Endothelial cell of umbilical vein (primary cell): ENCODE results near the gene GUK1. TPM values are rescaled to one million over a fixed set of nuclear protein-coding genes. Genes with fewer than 3 reads are reported as not detected.

Source experiments
- BruUV-seq: library from RNA; stranded (reverse); fragments of 400-500 nt; replicated peaks from 2 replicates; lab custom pipeline; 2021; lab: Mats Ljungman, UMichigan
- CTCF ChIA-PET: fragments of 300-600, 350-600 bp; sonication (Branson Sonifier 250); formaldehyde crosslinking; loops from one replicate; lab custom pipeline; 2021; ENCODE audit warnings: antibody characterized with exemption, inconsistent platforms; lab: Charles Lee
- POLR2A ChIA-PET: fragments of 300-600, 350-600 bp; sonication (Branson Sonifier 250); formaldehyde crosslinking; loops from one replicate; lab custom pipeline; 2021; ENCODE audit warnings: antibody characterized with exemption, inconsistent platforms; lab: Charles Lee
- DNase-seq: peaks from one replicate; pipeline ENCODE4 v3.0.0-alpha.2; 2011; ENCODE audit warnings: low read depth, low spot score
- FAIRE-seq: peaks from 2 replicates; lab custom pipeline; 2011; peaks lifted over from hg19 to GRCh38; lab: Jason Lieb, UNC
- H2AFZ ChIP-seq: 2 replicates; pipeline ENCODE4 v1.6.0; 2012; ENCODE audit warnings: low read depth, low read length, control low read depth, inconsistent platforms
- H3K27ac ChIP-seq: 2 replicates; pipeline ENCODE4 v1.5.1; 2011; ENCODE audit warnings: low read depth, mild to moderate bottlenecking, control low read depth, low read length, moderate library complexity; ENCODE audit not compliant: insufficient read depth
- H3K27me3 ChIP-seq, 2 experiments: 2 replicates each; pipeline versions ENCODE4 v1.6.0 to v1.6.1; 2011; ENCODE audit warnings: low read length in 2 of 2, mixed read lengths in 1 of 2; ENCODE audit not compliant: control insufficient read depth in 2 of 2, insufficient read depth in 2 of 2
- H3K36me3 ChIP-seq, 2 experiments: 2 replicates in 1 of 2; 3 replicates in 1 of 2; pipeline ENCODE4 v1.5.1; 2011; ENCODE audit warnings: low read length in 2 of 2, mild to moderate bottlenecking in 1 of 2, moderate library complexity in 1 of 2; ENCODE audit not compliant: control insufficient read depth in 2 of 2, insufficient read depth in 2 of 2; ENCODE audit errors: extremely low read depth in 1 of 2
- H3K4me1 ChIP-seq: 3 replicates; pipeline ENCODE4 v1.5.1; 2011; ENCODE audit warnings: mild to moderate bottlenecking, low read length; ENCODE audit not compliant: control insufficient read depth, insufficient read depth; ENCODE audit errors: extremely low read depth
- H3K4me2 ChIP-seq: 2 replicates; pipeline ENCODE4 v1.6.1; 2011; ENCODE audit warnings: low read length, control low read depth, mixed read lengths; ENCODE audit not compliant: insufficient read depth
- H3K4me3 ChIP-seq, 3 experiments: fragments of 200-600 bp in 1 of 3; sonication (generic), shearing (Covaris generic) in 1 of 3; replicated peaks in 1 of 3; 2 replicates each; pipeline ENCODE4 v1.5.1; 2011 to 2016; ENCODE audit warnings: control low read depth in 3 of 3, low read length in 3 of 3, mild to moderate bottlenecking in 2 of 3, inconsistent platforms in 1 of 3, low read depth in 1 of 3, moderate library complexity in 1 of 3; ENCODE audit not compliant: insufficient read depth in 1 of 3
- H3K79me2 ChIP-seq: 2 replicates; pipeline ENCODE4 v1.6.0; 2012; ENCODE audit warnings: low read length, inconsistent platforms; ENCODE audit not compliant: control insufficient read depth, insufficient read depth
- H3K9ac ChIP-seq: replicated peaks from 2 replicates; pipeline ENCODE3; 2011; ENCODE audit warnings: low read length, control low read depth; ENCODE audit not compliant: insufficient read depth; ENCODE audit errors: extremely low read depth
- H3K9me1 ChIP-seq: replicated peaks from 3 replicates; pipeline ENCODE4 v1.6.0; 2011; ENCODE audit warnings: mild to moderate bottlenecking, low read length; ENCODE audit not compliant: control insufficient read depth, insufficient read depth; ENCODE audit errors: extremely low read depth
- H3K9me3 ChIP-seq: replicated peaks from 2 replicates; pipeline ENCODE4 v1.5.1; 2012; ENCODE audit warnings: low read length, inconsistent platforms; ENCODE audit not compliant: control insufficient read depth, insufficient read depth
- H4K20me1 ChIP-seq: replicated peaks from 2 replicates; pipeline ENCODE3; 2011; ENCODE audit warnings: mild to moderate bottlenecking, low read length; ENCODE audit not compliant: control insufficient read depth, insufficient read depth; ENCODE audit errors: extremely low read depth
- EZH2 ChIP-seq: IDR thresholded peaks from 2 replicates; pipeline ENCODE4 v1.6.1; 2012; ENCODE audit warnings: borderline replicate concordance, low read depth, mild to moderate bottlenecking, moderate library complexity, low read length, inconsistent platforms; ENCODE audit not compliant: severe bottlenecking
- FOS ChIP-seq: IDR thresholded peaks from 2 replicates; pipeline ENCODE4 v1.6.1; 2011; ENCODE audit warnings: mild to moderate bottlenecking, low read length, moderate library complexity, borderline replicate concordance; ENCODE audit not compliant: insufficient read depth
- POLR2A ChIP-seq: IDR thresholded peaks from 2 replicates; pipeline ENCODE4 v1.6.1; 2012; ENCODE audit warnings: low read depth, mild to moderate bottlenecking, control low read depth, low read length
- dilution Hi-C: fragments of 300-500 bp; cut with MboI; formaldehyde crosslinking; loops from one replicate; pipeline ENCODE4 v1.15.0; 2019; ENCODE audit warnings: low sequenced_read_pairs; ENCODE audit not compliant: extremely low pct_ligation_motif_present
- intact Hi-C: fragments of 100-400 bp; cut with micrococcal nuclease; formaldehyde crosslinking; loops from one replicate; pipeline ENCODE4 v1.10.0; 2022
- polyA plus RNA-seq, 4 experiments: library from polyadenylated mRNA; depleted of rRNA in 3 of 4; stranded (reverse) in 3 of 4; unstranded in 1 of 4; fragments of >200 nt; gene quantifications; 2 replicates each; pipeline versions ENCODE4 v1.2.1 to v1.2.3, GENCODE V29; 2011 to 2012; ENCODE audit warnings: missing spikeins in 1 of 4
- total RNA-seq: library from RNA; stranded (reverse); gene quantifications from 2 replicates; pipeline ENCODE4 v1.2.3, GENCODE V29; 2021

GUK1 gene
- total and polyA plus RNA-seq, 2 donors (not counting 3 experiments of a cell fraction or from before 2014, with no cell fraction given), result 239 to 742 TPM

DNA sequence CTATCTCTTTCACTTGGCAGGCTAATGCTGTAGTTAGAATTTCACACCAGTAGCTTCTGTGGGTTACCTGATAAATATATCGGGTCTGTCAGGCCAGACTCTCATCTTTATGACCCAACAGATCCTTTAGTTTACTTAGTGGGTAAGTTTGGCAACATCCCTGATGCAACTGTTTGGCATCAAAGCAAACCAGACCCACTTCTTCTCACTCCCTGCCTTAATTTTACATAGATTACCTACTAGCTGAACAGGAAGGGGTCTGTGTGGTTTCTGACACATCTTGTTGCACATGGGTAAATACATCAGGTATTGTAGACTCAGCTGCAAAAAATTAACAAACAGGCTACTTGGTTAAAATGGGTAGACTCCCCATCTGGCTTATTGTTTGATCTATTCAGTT, 3.2 kb upstream of the GUK1 start:
- POLR2A ChIA-PET, result no interaction called here
- peaks cover 18 to 26% of the 10 kb centered on the region in 2 experiments for H3K27me3 ChIP-seq
- H3K9me1 ChIP-seq, result no peaks in the 10 kb centered on the region
- DNase-seq, result no peak
- H3K4me2 ChIP-seq, result no peak overlapping the region
- BruUV-seq, result no TSS peak
- H4K20me1 ChIP-seq, result no peaks in the 10 kb centered on the region
- no peaks in the 10 kb centered on the region for H3K36me3 ChIP-seq
- peaks cover 8% of the 10 kb centered on the region for H3K4me1 ChIP-seq
- no peak for TF ChIP-seq FOS
- TF ChIP-seq EZH2, result peak; percentile 22
- no peak for FAIRE-seq
- H3K27ac ChIP-seq, result no peak overlapping the region
- dilution Hi-C loops (no loop called here), intact Hi-C loops (loop anchor here (10.0 kb wide), 1 partner anchor 138 kb away; no protein-coding TSS in a partner anchor)
- no peak overlapping the region for H3K4me3 ChIP-seq
- no peaks in the 10 kb centered on the region for H3K9me3 ChIP-seq
- CTCF ChIA-PET, result interaction anchor here (0.7 to 1.5 kb wide), 4 partner anchors 28 to 256 kb away, joined by 3 to 4 read pairs (median 3); partner anchors contain the start of gene IBA57
- H3K79me2 ChIP-seq, result peaks cover 14% of the 10 kb centered on the region
- no peak overlapping the region for H3K9ac ChIP-seq
- no peak overlapping the region for H2AFZ ChIP-seq

DNA sequence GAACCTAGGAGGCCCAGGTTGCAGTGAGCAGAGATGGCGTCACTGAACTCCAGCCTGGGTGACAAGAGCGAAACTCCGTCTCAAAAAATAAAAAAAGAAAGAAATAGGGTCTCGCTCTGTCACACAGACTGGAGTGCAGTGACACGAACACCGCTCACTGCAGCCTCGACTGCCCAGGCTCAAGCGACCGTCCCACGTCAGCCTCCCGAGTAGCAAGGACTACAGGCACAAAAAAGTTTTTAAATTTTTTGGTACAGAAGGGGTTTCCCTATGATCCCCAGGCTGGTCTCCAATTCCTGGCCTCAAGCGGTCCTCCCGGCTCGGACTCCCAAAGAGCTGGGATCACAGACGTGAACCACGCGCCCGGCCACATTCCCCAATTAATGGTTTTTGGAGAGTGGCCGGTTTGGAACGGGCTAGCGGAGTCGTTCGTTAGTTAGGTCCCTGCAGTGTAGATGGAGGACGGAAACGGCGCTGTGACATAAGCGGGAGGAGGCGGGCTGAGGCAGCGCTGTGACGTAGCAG, 611 bp upstream of the GUK1 start:
- no peaks in the 10 kb centered on the region for H3K36me3 ChIP-seq
- TF ChIP-seq POLR2A, result no peak
- BruUV-seq, result TSS peak; percentile 78
- dilution Hi-C loops, result no loop called here
- peak overlapping the region; percentile 6 to 77 (median 42) for H3K4me3 ChIP-seq
- H3K27me3 ChIP-seq, result peaks cover 18 to 26% of the 10 kb centered on the region in 2 experiments
- peaks cover 18% of the 10 kb centered on the region for H3K4me1 ChIP-seq
- H3K9me3 ChIP-seq, result no peaks in the 10 kb centered on the region
- CTCF ChIA-PET, result no interaction called here
- peak overlapping the region; percentile 35 for H3K27ac ChIP-seq
- POLR2A ChIA-PET, result no interaction called here
- peak overlapping the region; percentile 71 for H2AFZ ChIP-seq
- FAIRE-seq (no peak), DNase-seq (no peak)
- peaks cover 40% of the 10 kb centered on the region for H3K79me2 ChIP-seq
- intact Hi-C loops, result loop anchor here (10.0 kb wide), 1 partner anchor 135 kb away; no protein-coding TSS in a partner anchor
- H4K20me1 ChIP-seq, result no peaks in the 10 kb centered on the region
- H3K9ac ChIP-seq, result peak overlapping the region; percentile 30
- peak overlapping the region; percentile 21 for H3K4me2 ChIP-seq
- no peaks in the 10 kb centered on the region for H3K9me1 ChIP-seq
